NCI-H1105 (cell line): Measurements from ENCODE around the gene CORIN.

Experiments used
- DNase-seq: peaks from one replicate; lab custom pipeline; 2025; lab: John Stamatoyannopoulos, UW

Gene CORIN

DNA sequence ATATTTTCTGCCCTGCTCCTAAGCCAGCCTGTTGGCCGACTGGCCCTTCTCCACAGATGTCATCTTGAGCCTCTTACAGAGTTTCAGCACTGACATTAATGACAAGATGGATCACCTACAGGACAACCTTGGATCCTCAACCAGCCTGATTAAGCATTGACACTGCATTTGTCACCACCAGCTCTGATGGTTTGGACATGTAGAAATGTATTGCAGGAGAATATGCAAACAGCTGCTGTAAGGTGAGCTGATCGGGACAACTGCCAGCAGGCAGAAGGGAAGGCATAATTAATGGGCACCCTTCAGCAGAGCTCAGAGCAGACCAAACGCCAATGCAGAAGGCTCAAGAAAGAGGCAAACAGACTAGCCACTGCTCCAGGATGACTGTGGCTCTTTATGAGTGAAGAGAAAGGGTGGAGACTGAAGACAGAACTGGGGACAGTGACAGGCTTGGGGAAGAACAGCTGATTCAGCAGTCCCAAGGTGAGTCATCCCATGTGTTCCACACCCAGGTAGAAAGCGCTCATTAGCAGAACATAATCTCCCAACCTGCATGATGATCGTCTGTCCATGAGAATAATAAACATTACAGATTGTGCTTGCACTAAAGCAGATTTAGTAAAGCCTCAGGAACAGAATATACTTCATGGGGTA, 6.7 kb downstream of the CORIN start:
- peak; percentile 53 for DNase-seq

GRCh38 chr4:47830265-47831025, 7.4 kb downstream of the CORIN start:
- DNase-seq, result no peak

DNA sequence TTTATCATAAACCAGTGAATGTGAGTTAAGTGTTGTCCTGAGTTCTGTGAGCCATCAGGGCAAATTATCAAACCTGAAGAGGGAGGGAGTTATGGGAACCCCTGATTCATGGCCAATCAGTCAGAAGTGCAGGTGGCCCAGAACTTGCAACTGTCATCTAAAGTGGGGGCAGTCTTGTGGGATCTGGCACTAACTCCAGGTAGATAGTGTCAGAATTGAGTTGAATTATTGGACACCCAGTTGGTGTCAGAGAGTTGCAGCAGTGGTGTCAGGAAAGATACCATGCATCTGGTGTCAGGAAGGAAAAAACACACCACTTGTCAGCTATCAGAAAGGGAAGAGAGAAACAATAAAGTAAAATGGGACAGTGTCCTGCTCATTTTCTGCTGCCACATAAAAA, 8.4 kb downstream of the CORIN start:
- DNase-seq, result no peak

GRCh38 chr4:47827343-47828047, 10.4 kb downstream of the CORIN start:
- no peak for DNase-seq

GRCh38 chr4:47824840-47825239, 13.0 kb downstream of the CORIN start:
- no peak for DNase-seq

GRCh38 chr4:47819178-47819577, 18.7 kb downstream of the CORIN start:
- DNase-seq, result no peak

DNA sequence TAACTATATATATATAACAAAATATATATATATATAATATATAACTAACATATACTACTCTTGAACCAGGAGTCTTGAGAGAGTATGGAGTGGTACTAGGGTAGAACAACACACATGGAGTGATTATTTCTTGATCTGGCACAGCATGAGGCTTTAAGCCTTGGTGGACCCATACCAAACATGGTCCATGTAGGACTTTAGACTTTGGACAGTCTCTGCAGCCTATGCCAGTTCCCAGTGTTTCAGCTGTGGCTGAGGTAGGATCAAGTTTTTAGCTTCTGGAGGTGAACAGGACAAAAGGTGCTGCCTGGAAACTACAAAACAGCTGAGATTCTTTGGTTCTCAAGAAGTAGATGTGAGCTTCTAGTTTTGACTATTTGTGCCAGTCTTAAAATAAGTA, 20.6 kb downstream of the CORIN start:
- DNase-seq, result no peak

DNA sequence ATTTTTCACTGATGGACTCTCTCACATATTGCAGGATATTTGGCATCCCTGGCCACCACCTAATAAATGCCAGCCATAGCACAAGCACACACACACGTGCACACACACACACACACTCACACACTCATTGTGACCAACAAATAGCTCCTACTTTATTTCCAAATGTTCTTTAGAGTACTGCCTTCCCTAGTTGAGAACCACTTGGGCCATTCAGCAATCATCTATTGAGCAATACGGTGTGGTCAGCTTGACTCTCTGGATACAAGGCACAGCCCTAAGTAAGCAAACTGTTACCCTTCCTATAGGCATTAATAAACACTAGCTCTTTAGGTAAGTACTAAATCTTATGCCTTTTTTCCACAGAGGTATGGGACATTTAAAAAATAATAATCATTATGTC, 21.1 kb downstream of the CORIN start:
- DNase-seq, result no peak

- no peak for DNase-seq
Measured at GRCh38 chr4:47814618-47815295, 23.1 kb downstream of the CORIN start.

GRCh38 chr4:47809654-47810203, 28.1 kb downstream of the CORIN start:
- no peak for DNase-seq

DNA sequence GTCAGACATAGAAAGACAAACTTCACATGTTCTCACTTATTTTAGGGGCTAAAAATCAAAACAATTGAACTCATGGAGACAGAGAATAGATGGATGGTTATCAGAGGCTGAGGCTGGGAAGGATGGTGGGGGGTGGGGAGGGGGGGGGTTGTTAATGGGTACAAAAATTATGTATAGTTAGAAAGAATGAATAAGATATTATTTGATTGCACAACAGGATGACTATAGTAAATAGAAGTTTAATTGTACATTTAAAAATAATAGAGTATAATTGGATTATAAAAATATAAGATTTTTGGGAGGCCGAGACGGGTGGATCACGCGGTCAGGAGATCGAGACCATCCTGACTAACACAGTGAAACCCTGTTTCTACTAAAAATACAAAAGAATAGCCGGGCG, 33.3 kb downstream of the CORIN start:
- no peak for DNase-seq

DNA sequence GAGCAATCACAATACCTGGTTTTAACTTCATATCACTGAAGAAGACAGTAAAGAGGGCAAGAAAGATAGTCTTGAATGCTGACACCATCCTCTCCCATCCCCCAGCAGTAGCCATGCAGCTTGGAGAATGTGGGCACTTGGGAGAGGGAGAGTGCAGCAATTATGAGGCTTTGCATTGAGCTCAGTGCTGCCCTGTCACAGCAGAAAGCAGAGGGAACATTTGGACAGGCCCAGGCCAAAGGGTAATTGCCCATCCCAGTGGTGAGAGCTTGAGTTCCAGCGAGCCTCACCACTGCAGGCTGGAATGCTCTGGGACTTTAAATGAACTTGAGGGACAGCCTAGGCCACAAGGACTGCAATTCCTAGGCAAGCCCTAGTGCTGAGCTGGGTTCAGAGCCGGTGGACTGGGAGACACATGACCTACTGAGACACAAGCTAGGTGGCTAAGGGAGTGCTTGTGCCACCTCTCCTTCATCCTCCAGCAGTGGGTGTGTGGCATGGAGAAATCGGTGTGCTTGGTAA, 36.3 kb downstream of the CORIN start:
- no peak for DNase-seq

DNA sequence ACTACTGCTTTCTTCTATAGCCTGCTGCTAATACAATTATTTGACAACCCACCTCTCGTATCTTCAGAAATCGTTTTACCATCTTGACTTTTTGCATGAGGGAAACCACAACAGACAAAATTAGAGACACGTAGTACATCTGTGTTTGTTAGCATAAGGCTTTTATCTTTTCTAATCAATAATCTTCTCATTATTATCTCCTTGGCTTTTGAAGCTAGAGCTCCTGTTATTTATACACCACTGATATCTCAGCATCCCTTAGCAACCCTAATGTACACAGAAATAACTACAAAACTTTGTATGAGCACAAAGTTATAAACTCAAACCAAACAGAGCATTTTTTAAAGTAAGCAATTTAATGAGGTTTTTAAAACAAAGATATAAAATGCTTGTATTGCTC, 39.7 kb downstream of the CORIN start:
- no peak for DNase-seq

DNA sequence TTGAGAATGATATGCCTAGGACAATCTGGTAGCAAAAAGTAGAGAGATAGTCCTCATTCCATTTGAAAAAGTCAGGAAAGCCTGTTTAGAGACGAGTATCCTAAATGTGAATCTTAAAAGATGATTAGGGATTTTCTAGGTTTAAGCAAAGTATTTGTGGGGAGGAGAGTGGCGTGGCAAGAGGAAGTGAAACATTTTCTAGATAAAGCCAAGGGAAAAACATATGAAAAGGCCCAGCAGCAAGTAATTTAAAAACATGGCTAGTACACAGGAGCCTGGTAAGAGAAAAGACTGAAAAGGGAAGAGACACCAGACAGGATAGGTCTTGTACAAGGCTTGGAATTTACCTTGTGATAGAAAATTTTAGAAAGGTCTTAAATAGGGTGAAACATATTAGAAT, 45.9 kb downstream of the CORIN start:
- DNase-seq, result no peak

DNA sequence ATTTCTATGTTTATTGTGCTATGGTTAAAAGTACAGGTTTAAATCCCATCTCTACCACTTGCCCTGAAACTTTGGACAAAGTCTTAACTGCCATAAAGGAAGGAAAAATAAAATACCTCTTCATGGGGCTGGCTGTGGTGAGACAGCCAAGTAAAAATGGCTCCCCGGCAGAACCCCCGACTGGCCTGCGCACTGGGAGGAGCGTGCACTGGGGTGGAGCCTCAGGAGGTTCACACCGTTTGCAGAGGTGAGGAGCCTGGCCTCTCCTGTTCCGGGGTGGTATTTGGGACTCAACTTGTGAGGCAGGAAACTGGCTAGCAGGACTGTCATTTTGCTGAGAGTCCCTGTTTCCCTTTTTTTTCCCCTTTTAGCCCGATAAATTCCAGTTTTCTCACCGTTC, 47.8 kb downstream of the CORIN start:
- no peak for DNase-seq

GRCh38 chr4:47788126-47788525, 49.7 kb downstream of the CORIN start:
- DNase-seq, result no peak

DNA sequence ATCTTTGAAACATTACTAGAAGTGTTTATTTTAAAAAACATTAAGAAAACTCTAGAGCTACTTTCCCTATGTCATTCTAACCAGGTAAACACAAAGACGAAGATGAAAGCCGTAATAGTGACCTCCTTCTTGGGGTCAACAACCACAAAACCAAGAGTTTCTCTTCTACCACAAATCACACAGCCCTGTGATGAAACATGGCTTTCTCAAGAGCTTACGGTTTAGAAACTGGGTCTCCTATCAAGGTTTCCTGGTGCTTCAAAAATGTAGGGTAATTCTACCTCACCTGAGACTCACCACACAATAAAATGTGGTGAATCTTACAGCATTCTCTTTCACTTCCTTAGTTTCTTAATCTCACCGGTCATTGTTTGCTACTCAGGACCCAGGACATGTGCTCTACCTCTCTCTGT, 50.9 kb downstream of the CORIN start:
- no peak for DNase-seq

- DNase-seq, result no peak
Measured at GRCh38 chr4:47785153-47785552, 52.7 kb downstream of the CORIN start.

DNA sequence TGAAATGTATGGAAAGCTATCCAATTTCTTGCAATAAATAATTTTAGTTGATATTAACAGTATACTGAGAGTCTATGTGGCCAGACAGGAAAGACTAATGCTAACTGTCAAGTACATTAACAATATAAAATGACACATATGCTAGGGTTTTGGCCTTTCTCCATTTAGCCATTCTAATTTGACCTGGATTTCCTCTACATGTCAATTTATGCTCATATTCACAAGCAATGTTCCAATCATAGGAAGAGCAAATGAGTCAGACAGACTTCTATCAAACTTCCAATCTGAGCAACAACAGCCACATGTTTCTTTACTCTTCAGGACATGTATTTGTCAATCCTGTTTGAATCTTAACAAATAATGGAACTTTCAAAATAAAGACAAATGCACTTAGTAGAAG, 53.6 kb downstream of the CORIN start:
- DNase-seq, result no peak

- no peak for DNase-seq
Measured at GRCh38 chr4:47776353-47776752, 61.5 kb downstream of the CORIN start.

- DNase-seq, result no peak
Measured at GRCh38 chr4:47774079-47774478, 63.8 kb downstream of the CORIN start.

DNA sequence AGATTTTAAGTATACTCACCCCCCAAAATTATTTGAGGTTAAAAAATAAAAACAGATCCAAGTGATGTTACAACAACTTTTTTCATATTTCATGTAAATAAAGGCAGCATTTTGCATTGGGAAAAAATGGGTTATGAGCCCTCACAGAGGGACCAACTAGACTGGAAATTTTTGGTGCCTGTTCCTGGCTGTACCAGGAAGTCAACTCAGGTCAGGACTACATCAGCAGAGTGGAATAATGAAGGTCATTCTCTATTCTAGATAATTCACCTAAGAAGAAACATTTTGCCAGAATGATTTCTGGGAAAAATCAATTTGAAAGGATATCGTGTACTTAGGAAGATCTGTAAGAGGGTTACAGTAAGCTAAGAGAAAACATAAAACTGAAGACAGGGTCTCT, 66.8 kb downstream of the CORIN start:
- no peak for DNase-seq
